GM18526 (cell line): Measurements from ENCODE around the gene TMEM54.

Source experiments
- POLR2A ChIP-seq: IDR thresholded peaks from 3 replicates; pipeline ENCODE4 v1.6.1; 2011; ENCODE audit not compliant: insufficient read length; ENCODE audit errors: extremely low read depth

TMEM54 gene

DNA sequence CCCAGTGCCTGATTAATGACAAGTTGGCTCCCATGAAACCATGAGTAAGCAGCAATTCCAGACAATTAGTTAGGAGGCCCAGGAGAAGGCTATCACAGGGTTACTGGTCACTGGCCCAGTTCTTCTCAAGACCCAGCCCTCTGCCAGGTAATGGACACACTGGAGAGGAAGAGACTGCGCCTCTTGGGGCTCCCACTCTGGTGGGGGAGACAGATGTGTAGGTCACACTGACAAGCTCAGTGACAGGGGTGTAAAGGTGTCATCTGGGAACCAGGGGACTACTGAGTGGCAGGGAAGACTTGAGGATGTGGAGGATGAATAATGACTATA, 10.0 kb downstream of the TMEM54 start:
- no peak for TF ChIP-seq POLR2A

- TF ChIP-seq POLR2A: no peak
These were observed 10.5 kb downstream of the TMEM54 start for GRCh38 chr1:32890516-32891240.

GRCh38 chr1:32889731-32890278, 11.4 kb downstream of the TMEM54 start:
- TF ChIP-seq POLR2A: no peak

GRCh38 chr1:32888677-32889420, 12.3 kb downstream of the TMEM54 start:
- TF ChIP-seq POLR2A: no peak

DNA sequence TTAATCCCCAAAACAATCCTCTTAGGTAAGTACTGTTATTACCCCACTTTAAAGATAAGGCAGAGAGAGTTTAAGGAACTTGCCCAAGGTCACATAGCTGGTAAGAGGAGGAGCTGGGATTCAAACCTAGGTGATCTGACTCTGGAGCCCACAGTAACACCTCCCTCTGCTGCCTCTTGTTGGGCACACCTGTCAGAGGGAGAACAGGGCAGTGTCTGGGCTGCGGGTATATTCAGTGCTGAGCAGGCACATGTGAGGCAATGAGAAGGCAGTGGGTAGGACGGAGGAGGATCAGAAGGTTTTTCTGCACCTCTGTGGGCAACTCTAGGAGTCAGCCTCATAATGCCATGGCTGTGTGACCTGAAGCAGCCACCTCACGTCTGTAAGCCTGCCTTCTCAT, 13.1 kb downstream of the TMEM54 start:
- no peak for TF ChIP-seq POLR2A

DNA sequence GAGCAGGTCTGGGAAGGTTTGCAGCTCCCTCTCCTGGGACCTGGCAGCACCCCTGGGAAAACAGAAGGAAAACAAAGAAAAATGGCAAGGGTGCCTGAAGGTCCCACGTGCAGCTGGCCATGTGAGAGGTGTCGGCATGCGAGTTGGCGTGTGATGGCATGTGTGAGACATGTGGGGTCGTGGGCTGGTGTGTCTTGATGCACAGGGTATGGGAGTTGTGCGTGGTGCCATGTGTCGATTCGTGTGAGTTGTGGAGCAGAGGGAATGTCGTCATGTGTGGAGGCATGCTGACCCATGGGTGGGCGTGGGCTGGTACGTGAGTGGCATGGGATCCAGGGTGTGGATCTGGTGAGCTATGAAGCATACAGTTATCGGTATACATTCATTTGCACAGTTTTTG, 13.6 kb downstream of the TMEM54 start:
- TF ChIP-seq POLR2A: no peak

GRCh38 chr1:32886828-32887414, 14.3 kb downstream of the TMEM54 start:
- no peak for TF ChIP-seq POLR2A

- TF ChIP-seq POLR2A: no peak
These were observed 15.0 kb downstream of the TMEM54 start, which contains the start of gene HPCA for GRCh38 chr1:32886004-32886827. TSS of gene HPCA (plus strand) at chr1:32886491. CDS start at chr1:32888899, 2,408 bp downstream.

DNA sequence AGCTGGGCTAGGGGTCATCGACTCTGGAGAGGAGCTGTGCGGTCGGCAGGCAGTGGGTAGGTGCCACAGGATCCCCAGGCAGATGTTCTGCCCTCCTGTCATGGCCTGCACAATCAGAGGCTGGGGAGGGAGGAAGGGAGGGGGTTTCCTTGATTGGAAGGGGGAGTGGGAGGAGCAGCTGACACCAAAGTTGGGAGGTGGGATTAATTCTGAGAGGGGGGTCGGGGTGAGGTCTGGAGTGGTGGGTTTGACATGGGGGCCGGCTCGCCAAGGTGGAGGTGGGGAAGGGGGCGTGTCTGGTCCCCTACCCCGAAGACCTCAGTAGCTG, 15.5 kb downstream of the TMEM54 start:
- no peak for TF ChIP-seq POLR2A

- TF ChIP-seq POLR2A: no peak
These were observed 16.5 kb downstream of the TMEM54 start for GRCh38 chr1:32884726-32885125.

DNA sequence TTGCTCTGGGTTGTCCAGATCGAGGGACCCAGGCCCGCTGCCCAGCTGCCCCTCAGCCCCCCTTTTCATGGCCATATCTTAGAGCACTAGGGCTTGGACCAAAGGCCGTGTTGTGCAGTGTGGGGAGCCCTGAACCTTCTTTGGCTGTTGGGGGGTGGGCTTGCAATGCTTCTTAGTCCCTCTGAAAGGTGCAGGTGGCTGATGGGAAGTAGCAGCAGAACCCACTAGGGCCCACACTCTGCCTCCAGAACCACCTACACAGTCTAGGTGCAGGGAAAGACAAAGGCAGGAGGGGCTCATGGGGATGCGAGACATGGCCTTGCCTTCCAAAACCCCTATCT, 17.2 kb downstream of the TMEM54 start:
- no peak for TF ChIP-seq POLR2A

- no peak for TF ChIP-seq POLR2A
These were observed 17.7 kb downstream of the TMEM54 start for GRCh38 chr1:32883338-32884031.

GRCh38 chr1:32881871-32882850, 19.0 kb downstream of the TMEM54 start:
- TF ChIP-seq POLR2A: no peak

DNA sequence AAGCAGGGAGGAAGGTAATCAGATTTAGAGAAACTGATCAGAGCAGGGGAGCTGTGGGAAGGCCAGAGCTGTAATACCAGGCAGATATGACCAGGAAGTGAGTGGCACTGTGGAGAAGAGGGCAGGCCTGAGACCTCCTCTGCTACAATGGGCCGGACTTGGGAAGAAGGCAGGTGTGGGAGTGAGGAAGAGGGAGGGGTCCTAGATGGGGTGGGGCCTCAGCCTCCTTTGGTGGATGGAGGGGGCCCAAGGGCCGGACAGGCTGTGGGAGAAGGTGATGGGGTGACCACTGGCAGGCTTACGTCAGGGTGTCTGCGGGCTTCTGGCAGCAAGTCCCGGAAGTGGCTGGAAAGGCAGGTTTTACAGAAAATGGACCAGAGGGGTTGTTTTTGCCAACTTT, 19.9 kb downstream of the TMEM54 start:
- TF ChIP-seq POLR2A: no peak
